Esophagus squamous epithelium (tissue), 5 donors: ENCODE measurements around the gene ELMO1. TPM values are rescaled to one million over a fixed set of nuclear protein-coding genes. Genes with fewer than 3 reads are reported as not detected.

Experiments used
- DNase-seq: peaks from one replicate; lab custom pipeline; 2025; lab: John Stamatoyannopoulos, UW
- H3K27ac ChIP-seq, 4 donors: fragments of 200-600 bp; sonication (generic); one replicate each; pipeline ENCODE4 v1.5.1; 2016 to 2019; ENCODE audit warnings: mild to moderate bottlenecking in 1 of 4
- H3K27me3 ChIP-seq, 4 donors: fragments of 200-600 bp; sonication (generic); 1 replicate in 3 of 4; 2 replicates in 1 of 4; pipeline versions ENCODE4 v1.5.1 to v1.6.0; 2017 to 2021; ENCODE audit warnings: antibody characterized with exemption in 1 of 4
- H3K36me3 ChIP-seq, 3 donors: fragments of 200-600 bp; sonication (generic); one replicate each; pipeline ENCODE4 v1.5.1; 2016 to 2019
- H3K4me1 ChIP-seq, 3 donors: fragments of 200-600 bp; sonication (generic); one replicate each; pipeline ENCODE4 v1.5.1; 2017 to 2019
- H3K4me3 ChIP-seq, 4 donors: fragments of 200-600 bp; sonication (generic); 1 replicate in 3 of 4; 2 replicates in 1 of 4; pipeline ENCODE4 v1.5.1; 2016 to 2019; ENCODE audit warnings: mild to moderate bottlenecking in 2 of 4, moderate library complexity in 1 of 4
- H3K9me3 ChIP-seq, 3 donors: fragments of 200-600 bp; sonication (generic); one replicate each; pipeline ENCODE4 v1.5.1; 2016 to 2019
- CTCF ChIP-seq, 6 experiments: fragments of 450-650 bp in 4 of 6; fragments of 200-600 bp in 2 of 6; sonication (generic) in 2 of 6; IDR thresholded peaks; one replicate each; pipeline ENCODE4 v1.5.1; 2016 to 2019; ENCODE audit warnings: antibody characterized with exemption in 6 of 6, mild to moderate bottlenecking in 4 of 6, moderate library complexity in 4 of 6
- POLR2A ChIP-seq, 4 donors: fragments of 450-650 bp; IDR thresholded peaks; one replicate each; pipeline ENCODE4 v1.6.1; 2017; ENCODE audit warnings: antibody characterized with exemption in 4 of 4, mild to moderate bottlenecking in 4 of 4, moderate library complexity in 3 of 4
- WGBS, 2 donors: methylation state at CpG; one replicate each; pipeline ENCODE4 v1.1.5; 2018; 5-methylcytosine and 5-hydroxymethylcytosine counted together
- intact Hi-C: fragments of 100-400 bp; cut with DNase I; formaldehyde crosslinking; loops from one replicate; pipeline ENCODE4 v1.15.0; 2022
- total RNA-seq, 4 donors: library from RNA; depleted of rRNA; stranded (reverse); fragments of >200 nt; gene quantifications; one replicate each; pipeline ENCODE4 v1.1.0, GENCODE V29; 2016
- donor health status: DM: yes; HTN: yes; CAD: no.

Gene ELMO1
- total RNA-seq, 4 donors from 2014 or later, result 0.68 to 36.6 (median 11.8) TPM

- no peaks in the 10 kb centered on the region for H3K27me3 ChIP-seq
- no peak overlapping the region for H3K4me3 ChIP-seq
- intact Hi-C loops, result no loop called here
- H3K36me3 ChIP-seq, result no peaks in the 10 kb centered on the region
- TF ChIP-seq CTCF (IDR thresholded peaks at IDR 0.05) (no peak), POLR2A (IDR thresholded peaks at IDR 0.05) (no peak)
- WGBS, 2 donors, result 53 to 54% methylated on average over 5 of the region's 5 CpGs
- DNase-seq, result no peak
- no peak overlapping the region for H3K27ac ChIP-seq
- no peaks in the 10 kb centered on the region for H3K9me3 ChIP-seq
- H3K4me1 ChIP-seq, result peaks cover 0 to 50% (median 17%) of the 10 kb centered on the region in 3 donors
These were observed 161.4 kb downstream of the ELMO1 start for GRCh38 chr7:37287131-37287855.

GRCh38 chr7:37286454-37286832, 162.2 kb downstream of the ELMO1 start:
- DNase-seq, result no peak
- Histone ChIP-seq H3K9me3 (no peaks in the 10 kb centered on the region), H3K4me3 (no peak overlapping the region), H3K36me3 (no peaks in the 10 kb centered on the region), H3K27me3 (no peaks in the 10 kb centered on the region), H3K4me1 (peaks cover 0 to 50% (median 17%) of the 10 kb centered on the region in 3 donors), H3K27ac (peak overlapping the region in 1 of 4 donors; percentile 32)
- TF ChIP-seq POLR2A (IDR thresholded peaks at IDR 0.05) (no peak), CTCF (IDR thresholded peaks at IDR 0.05) (no peak)
- intact Hi-C loops, result no loop called here
- 40 to 60% methylated on average over 2 of the region's 2 CpGs for WGBS, 2 donors

GRCh38 chr7:37285706-37286453, 162.8 kb downstream of the ELMO1 start:
- H3K27me3 ChIP-seq, result no peaks in the 10 kb centered on the region
- DNase-seq, result no peak
- H3K4me3 ChIP-seq, result no peak overlapping the region
- intact Hi-C loops, result no loop called here
- WGBS, 2 donors, result 34 to 57% methylated on average over 5 of the region's 5 CpGs
- H3K27ac ChIP-seq, result peak overlapping the region in 1 of 4 donors; percentile 32
- no peaks in the 10 kb centered on the region for H3K36me3 ChIP-seq
- peaks cover 0 to 50% (median 17%) of the 10 kb centered on the region in 3 donors for H3K4me1 ChIP-seq
- TF ChIP-seq CTCF (IDR thresholded peaks at IDR 0.05), result no peak
- no peak for TF ChIP-seq POLR2A (IDR thresholded peaks at IDR 0.05)
- H3K9me3 ChIP-seq, result no peaks in the 10 kb centered on the region

DNA sequence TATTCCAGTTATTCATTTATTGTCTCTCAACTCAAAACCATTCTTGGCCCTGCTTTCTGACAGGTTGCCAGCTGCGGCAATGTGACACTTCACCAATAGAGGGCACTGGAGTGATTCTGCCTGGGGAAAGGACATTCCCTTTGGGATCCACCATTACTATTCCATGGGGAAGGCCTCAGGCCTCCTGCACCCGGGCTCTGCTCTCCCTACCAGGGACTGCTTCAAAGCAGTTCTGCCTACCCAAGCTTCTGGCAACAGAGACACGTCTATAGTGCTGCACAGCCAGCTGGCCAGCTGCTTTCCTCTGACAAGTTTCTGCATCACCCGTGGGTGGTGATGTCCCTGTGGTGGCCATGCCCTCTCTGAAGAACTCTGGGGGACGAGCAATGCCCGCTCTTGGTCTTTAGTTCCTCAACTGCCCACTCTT, 163.8 kb downstream of the ELMO1 start:
- Histone ChIP-seq H3K27me3 (no peaks in the 10 kb centered on the region), H3K27ac (peak overlapping the region in 1 of 4 donors; percentile 17), H3K4me3 (no peak overlapping the region), H3K9me3 (no peaks in the 10 kb centered on the region), H3K36me3 (no peaks in the 10 kb centered on the region), H3K4me1 (peaks cover 0 to 49% (median 17%) of the 10 kb centered on the region in 3 donors)
- DNase-seq, result no peak
- WGBS, 2 donors, result 64 to 65% methylated on average over 6 of the region's 6 CpGs
- intact Hi-C loops, result no loop called here
- peak in 5 of 6 experiments; percentile 26 to 49 (median 41) for TF ChIP-seq CTCF (IDR thresholded peaks at IDR 0.05)
- no peak for TF ChIP-seq POLR2A (IDR thresholded peaks at IDR 0.05)

DNA sequence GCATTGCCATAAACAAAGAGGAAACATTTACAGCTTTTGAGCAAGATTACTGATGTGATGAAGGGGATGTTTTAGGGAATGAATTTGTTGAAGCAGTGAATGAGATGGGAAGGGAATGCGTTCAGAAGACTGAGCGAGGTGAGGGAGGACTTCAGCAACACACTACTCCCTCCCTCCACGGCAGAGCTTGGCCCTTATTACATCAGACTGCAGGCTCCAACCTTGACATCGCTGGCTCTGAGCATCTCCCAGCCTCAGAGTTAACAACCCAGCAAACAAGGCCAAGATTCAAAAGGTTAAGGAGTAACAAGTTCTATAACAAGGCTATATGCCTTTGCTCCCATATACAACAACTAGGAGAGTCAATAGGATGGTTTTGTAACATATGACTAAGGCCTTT, 164.4 kb downstream of the ELMO1 start:
- Histone ChIP-seq H3K27me3 (no peaks in the 10 kb centered on the region), H3K36me3 (no peaks in the 10 kb centered on the region), H3K4me3 (no peak overlapping the region), H3K4me1 (peaks cover 0 to 43% (median 17%) of the 10 kb centered on the region in 3 donors), H3K27ac (peak overlapping the region in 3 of 4 donors; percentile 8 to 68 (median 30)), H3K9me3 (no peaks in the 10 kb centered on the region)
- 79 to 83% methylated on average over 4 of the region's 4 CpGs for WGBS, 2 donors
- TF ChIP-seq POLR2A (IDR thresholded peaks at IDR 0.05) (no peak), CTCF (IDR thresholded peaks at IDR 0.05) (no peak)
- no peak for DNase-seq
- intact Hi-C loops, result no loop called here
